ENCODE data around the gene SLC35G3. TPM values are rescaled to one million over a fixed set of nuclear protein-coding genes. Genes with fewer than 3 reads are reported as not detected.
"Not testable (repeated sequence)": the region's sequence is repeated elsewhere in the genome, so short reads cannot be mapped to it uniquely, and the experiment has no call there.

Gene SLC35G3
- total RNA-seq, 1 donor from 2014 or later: not detected

DNA sequence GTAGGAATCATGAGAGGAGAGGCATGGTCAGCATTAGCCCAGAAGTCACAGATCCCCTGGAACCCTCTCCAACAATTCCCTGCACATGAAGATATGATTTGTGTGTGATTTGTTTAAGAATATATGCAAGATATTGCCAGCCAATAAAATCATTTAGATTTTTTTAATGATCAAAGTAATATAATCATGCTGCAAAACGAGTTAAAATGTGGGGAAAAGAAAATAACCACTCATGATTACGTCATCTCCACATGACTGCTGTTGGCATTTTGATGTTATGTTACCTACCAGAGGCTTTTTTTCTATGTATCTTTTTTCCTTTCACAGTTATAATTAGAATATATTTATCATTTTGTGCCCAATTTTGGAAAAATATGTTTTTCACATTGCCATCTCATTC lies 22.4 kb downstream of the SLC35G3 start:
- ATAC-seq (ENCODE audit: poor library complexity): no peak
- intact Hi-C loops (cut with DNase I): loop anchor here (2.0 to 5.0 kb wide), 3 partner anchors 69 to 575 kb away; partner anchors contain the start of gene SLFN12L
- no peak for DNase-seq

DNA sequence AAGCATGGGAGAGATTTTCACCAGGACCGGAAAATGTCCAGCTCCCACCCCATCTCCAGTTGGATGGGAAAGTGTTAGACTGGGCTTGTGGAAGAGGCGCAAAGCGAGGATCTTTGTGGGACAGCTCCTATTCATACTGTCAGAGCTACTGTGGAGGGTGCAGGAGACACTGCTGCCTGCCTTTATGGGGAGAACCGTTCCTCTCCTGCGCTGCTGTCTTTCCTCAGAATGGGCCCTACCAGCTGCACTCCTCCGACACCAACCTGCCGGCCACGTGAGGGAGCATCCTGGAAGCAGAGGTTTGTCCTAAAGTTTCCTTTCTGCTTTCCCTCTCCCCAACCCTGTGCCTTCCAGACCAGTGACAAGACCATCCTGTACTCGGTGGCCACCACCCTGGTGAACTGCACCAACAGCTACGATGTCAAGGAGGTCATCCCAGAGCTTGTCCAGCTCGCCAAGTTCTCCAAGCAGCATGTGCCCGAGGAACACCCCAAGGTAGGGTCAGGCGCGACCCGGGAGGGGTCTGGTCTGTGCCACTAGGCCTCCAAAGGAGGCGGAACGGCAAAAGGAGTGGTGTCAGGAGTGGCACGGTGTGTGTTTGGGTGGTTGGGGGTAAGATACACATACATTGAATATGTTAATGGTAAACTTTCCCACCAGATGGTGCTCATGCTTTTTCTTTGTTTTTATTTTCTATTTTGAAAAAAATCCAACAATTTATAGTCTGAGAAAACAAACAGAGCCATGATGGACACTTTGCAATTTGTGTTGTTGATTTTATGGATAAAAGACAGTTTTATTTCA lies 23.0 kb downstream of the SLC35G3 start:
- DNase-seq (no peak), ATAC-seq (ENCODE audit: poor library complexity) (no peak)
- intact Hi-C loops (cut with DNase I): loop anchor here (5.0 kb wide), 2 partner anchors 366 to 576 kb away; partner anchors contain the start of gene SLFN12L

DNA sequence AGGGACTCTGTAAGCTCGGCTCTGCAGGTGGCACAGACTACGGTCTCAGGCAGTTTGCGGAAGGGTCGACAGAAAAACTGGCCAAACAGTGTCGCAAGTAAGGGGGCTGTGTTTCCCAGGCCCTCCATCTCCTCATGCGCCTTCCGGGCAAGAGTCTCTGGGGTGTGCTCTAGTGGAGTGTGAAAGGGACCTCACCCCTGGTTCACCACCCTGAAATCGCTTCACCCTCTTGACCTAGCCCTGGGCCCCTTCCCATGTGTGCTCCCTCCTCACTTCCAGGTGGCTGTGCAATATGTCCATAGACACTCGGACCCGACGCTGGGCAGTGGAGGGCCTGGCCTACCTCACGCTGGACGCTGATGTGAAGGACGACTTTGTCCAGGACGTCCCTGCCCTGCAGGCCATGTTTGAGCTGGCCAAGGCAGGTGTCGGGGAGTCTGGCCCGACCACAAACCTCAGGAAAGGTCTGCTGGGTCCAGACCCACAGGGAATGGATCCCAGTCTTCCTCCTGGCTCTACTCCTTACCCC lies 24.3 kb downstream of the SLC35G3 start:
- DNase-seq (no peak), ATAC-seq (ENCODE audit: poor library complexity) (no peak)
- intact Hi-C loops (cut with DNase I): loop anchor here (5.0 kb wide), 2 partner anchors 367 to 577 kb away; partner anchors contain the start of gene SLFN12L

DNA sequence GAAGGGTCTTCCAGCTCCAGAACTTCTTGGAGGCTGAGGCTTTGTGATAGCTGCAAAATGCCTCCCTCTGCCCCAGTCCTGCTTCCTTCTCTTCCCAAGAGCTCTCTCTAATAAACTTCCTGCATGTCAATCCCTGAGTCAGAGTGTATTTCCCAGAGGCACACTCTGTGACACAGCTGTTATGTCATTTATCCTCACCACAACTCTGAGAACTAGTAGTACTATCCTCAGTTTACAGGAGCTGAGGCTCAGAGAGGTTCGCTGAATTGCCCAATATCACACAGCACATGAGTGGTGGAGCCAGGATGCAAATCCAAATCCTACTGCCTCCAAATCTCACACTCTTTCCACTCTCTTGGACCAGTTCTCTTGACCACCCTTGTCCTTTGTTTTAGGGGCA lies 26.5 kb downstream of the SLC35G3 start:
- intact Hi-C loops (cut with DNase I): no loop called here
- ATAC-seq (ENCODE audit: poor library complexity) (no peak), DNase-seq (no peak)

DNA sequence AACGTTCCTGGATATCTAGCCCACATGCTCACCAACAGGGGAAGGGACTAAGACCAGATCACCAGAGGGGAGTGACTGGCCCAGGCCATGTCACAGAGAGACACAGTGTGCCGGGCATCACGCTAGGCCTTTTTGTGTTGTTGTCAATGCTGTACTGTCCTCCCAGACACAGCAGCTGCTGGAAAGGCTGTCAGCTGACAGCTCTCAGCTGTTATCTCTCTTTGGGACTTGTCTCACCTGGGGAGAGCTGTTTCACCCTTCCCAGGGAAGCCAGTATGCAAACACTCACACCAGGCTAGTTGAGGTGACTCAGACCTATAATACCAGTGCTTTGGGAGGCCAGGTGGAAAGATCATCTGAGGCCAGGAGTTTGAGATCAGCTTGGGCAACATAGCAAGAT lies 27.1 kb downstream of the SLC35G3 start:
- DNase-seq: no peak
- no peak for ATAC-seq (ENCODE audit: poor library complexity)
- intact Hi-C loops (cut with DNase I): no loop called here

DNA sequence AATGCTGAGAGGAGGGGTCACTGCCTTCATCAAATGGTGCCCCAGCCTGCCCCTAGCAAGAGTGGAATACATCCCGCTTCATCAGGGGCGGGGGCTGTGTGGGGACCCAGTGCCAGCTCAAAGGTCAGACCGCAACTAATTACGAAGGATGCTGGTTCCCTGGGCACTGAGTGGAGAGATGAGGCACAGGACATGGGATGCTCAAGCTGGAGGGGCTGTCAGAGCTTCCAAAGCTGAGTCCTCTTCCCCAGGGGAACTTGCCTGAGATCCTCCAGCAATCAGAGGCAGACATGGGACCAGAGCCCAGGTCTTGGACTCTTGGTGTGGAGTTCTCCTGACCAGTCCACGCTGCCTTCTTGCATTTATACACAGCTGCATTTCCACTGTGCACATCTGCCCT lies 27.7 kb downstream of the SLC35G3 start:
- DNase-seq: no peak
- intact Hi-C loops (cut with DNase I): no loop called here
- ATAC-seq (ENCODE audit: poor library complexity): no peak

DNA sequence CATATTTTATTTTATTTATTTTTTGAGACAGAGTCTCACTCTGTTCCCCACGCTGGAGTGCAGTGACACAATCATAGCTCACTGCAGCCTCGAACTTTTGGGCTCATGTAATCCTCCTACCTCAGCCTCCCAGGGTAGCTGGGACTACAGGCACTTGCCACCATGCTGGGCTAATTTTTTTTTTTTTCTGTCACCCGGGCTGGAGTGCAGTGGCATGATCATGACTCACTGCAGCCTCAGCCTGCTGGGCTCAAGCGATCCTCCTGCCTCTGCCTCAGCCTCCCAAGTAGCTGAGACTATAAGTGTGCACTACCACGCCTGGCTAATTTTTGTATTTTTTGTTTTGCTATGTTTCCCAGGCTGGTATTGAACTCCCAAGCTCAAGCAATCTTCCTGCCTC lies 29.5 kb downstream of the SLC35G3 start:
- ATAC-seq (ENCODE audit: poor library complexity): no peak
- intact Hi-C loops (cut with DNase I): no loop called here

DNA sequence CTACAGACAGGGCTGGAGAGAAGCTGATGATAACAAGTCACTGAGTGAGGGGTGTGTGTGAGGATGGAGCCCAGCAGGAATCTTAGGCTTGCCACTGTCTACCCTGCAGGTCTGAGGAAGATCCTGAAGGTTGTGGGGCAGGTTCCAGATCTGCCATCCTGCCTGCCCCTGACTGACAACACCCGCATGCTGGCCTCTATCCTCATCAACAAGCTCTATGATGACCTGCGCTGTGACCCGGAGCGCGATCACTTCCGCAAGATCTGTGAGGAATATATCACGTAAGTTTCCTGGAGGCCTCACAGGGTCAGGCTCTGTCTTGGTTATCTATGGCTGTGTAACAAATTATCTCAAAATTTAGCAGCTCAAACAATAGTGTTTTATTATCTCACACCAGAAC lies 30.3 kb downstream of the SLC35G3 start:
- intact Hi-C loops (cut with DNase I): no loop called here

More for the DNA sequence above, 29.5 kb downstream of the SLC35G3 start:
- no peak for DNase-seq

DNA sequence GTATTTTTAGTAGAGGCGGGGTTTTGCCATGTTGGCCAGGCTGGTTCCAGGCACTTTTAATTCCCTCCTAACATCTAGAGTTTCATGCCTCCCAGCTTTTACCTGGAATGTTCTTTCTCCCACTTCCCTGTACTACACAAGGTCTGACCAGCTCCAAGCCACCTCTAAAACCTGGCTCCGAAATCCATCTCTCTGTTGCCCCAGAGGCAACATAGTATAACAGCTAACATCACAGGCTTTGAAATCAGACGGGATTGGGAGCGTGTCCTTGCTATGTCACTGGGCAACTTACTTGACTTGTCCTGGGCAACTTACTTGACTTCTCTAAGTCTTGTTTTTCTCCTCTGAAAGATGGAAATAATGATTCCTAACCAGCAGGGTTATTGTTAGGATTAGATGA lies 31.4 kb downstream of the SLC35G3 start:
- DNase-seq: no peak
- no peak for ATAC-seq (ENCODE audit: poor library complexity)
- intact Hi-C loops (cut with DNase I): no loop called here

More for the DNA sequence above, 30.3 kb downstream of the SLC35G3 start:
- no peak for ATAC-seq (ENCODE audit: poor library complexity)
- DNase-seq: no peak

DNA sequence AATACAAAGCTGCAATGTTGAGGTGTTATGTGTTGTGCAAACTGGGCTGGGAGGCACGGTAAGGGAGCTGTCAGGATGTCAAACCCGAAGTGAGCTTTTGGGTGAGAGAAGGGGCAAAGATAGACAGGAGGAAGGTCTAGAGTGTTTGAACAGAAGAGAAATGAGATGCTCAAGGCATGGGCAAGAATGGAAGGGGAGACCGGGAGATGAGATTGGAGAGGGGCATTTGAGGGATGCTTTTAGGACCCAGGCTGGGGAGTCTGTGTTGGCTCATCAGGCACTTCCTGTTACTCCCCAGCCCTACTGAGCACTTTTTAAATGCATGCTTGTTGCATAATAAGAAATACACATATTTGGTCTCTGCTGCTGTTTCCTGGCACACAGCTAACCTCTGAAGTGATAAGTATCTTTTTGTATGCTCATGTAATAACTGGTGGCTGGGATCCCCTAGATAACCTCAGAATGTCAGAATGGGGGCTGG lies 32.9 kb downstream of the SLC35G3 start:
- intact Hi-C loops (cut with DNase I): no loop called here
- ATAC-seq (ENCODE audit: poor library complexity) (no peak), DNase-seq (no peak)

DNA sequence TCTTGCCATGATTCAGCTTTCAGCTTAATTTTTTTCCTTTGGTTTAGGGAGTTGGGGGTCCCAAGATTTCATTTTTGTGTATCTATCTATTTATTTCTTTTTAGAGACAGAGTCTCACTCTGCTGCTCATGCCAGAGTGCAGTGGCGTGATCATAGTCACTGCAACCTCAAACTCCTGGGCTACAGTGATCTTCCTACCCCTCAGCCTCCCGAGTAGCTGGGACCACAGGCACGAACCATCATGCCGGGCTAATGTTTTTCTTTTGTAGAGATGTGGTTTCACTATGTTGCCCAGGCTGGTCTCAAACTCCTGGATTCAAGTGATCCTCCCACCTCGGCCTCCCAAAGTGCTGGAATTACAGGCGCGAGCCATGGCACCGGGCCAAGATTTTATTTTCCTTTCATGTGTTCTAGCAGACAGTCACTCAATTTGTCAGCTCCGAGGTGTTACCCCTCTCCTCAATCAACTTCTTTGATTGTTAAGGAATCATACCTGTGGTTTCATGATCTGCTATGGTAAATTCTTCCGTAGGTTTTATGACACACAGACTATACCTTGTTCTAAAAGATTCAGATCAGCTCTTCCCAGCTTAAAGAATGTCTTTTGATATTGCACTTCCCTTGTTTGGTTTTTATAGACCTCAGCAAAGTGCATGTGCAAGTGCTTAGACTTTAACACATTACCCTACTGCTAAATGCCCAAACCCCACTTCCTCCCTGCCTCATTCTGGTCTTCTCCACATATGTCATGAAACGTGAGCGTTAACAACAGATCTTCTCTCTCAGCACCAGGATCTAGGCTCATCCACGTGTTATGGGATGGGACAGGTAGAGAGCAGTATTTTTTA lies 33.6 kb downstream of the SLC35G3 start:
- no peak for ATAC-seq (ENCODE audit: poor library complexity)
- DNase-seq: no peak
- intact Hi-C loops (cut with DNase I): no loop called here

DNA sequence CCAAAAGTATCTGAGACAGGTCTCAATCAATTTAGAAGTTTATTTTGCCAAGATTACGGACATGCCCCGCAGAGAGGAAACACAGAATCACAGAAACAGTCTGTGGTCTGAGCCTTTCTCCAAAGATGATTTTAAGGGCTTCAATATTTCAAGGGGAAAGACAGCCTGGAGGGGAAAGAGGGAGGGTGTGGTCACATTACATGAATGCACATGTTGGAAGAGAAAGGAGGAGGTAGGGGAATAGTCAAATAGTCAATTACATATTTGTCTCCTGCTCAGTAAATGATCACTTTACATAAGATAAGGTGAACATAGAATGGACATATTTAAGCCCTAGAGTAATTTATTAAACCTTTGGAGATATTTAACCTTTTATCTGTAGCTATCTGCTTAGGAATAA lies 34.3 kb downstream of the SLC35G3 start:
- intact Hi-C loops (cut with DNase I): no loop called here
- no peak for ATAC-seq (ENCODE audit: poor library complexity)
- DNase-seq: no peak

DNA sequence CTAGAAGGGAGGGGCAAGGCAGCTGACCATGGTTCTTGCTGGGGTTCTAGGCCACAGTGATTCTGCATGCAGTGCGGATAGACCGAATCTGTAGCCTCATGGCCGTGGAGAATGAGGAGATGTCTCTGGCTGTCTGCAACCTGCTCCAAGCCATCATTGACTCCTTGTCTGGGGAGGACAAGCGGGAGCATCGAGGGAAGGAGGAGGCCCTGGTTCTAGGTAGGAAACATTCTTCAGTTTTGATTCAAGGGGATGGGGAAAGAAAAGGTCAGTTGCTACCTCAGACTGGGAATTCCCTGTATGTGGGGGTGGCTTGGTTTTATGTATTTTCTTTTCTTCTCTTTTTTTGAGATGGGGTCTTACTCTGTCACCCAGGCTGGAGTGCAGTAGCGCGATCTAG lies 38.9 kb downstream of the SLC35G3 start:
- intact Hi-C loops (cut with DNase I): no loop called here
- ATAC-seq (ENCODE audit: poor library complexity): no peak
- no peak for DNase-seq

DNA sequence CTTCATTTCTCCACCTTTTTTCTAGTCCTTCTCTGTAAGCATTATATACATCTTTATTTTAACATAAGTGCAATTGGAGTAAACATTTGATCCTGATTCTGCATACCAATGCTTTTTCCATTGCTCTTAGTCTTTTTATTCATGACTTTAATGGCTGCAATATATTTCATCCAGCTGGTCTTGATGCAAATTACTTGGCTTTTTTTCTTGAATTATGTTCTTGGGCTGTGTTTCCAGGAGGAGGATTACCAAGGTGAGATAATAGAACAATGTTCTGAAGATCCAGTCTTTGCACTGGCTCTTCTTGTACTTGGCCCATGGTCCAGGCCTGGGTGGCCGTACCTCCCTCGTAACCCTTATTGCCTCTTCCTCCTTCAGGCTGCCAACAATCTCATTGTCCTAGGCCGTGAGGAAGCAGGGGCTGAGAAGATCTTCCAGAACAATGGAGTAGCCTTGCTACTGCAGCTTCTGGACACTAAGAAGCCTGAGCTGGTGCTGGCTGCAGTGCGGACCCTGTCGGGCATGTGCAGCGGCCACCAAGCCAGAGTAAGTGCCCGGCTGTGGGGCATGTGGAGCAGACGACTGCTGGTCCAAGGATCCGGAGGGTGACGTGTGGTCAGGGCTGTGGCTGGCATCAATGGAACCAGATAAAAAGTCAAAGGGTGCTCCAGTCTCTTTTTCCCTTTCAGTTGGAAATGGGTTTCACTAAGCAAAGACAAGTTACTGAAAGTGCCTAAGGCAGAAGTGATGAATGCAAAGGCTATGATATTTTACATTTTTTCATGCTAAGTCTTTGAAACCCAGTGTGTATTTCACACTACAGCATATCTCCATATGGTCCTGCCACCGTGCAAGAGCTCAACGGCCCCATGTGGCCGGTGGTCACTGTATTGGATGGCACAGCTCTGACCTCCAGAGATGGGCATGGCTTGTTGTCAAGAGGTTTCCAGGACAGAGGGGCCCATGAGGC lies 39.7 kb downstream of the SLC35G3 start:
- intact Hi-C loops (cut with DNase I): no loop called here

DNA sequence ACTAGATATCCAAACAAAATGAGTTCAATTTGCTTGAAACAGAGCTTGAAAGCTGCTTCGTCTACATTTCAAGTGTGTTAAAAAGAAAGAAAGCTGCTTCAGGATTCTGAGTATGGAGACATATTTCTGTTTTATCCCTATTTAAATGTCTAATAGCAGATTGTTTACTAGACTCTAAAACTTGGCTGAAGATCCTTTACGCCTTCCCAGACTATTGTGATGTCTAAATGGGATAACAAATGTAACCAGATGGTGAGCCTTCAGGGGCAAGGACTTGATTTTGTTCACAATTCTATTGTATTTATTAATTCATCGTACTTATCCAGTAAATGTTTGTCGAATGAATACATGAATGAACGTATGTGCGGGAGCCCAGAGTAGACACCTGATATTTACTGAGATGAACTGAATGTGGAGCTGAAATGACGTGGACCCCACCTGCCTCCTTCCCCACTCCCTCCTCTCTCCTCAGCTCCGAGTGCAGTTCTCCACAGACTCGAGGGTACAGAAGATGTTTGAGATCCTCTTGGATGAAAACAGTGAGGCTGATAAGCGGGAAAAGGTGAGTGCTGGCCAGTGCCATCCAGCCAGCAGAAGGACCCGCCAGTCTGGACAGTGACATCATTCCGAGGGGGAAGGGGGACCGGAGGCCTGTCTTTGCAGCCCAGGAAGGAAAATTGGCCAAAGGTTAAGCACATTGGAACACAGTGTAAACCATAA lies 41.6 kb downstream of the SLC35G3 start:
- no peak for DNase-seq
- intact Hi-C loops (cut with DNase I): no loop called here
- ATAC-seq (ENCODE audit: poor library complexity): no peak

More for the DNA sequence above, 39.7 kb downstream of the SLC35G3 start:
- no peak for ATAC-seq (ENCODE audit: poor library complexity)
- no peak for DNase-seq

DNA sequence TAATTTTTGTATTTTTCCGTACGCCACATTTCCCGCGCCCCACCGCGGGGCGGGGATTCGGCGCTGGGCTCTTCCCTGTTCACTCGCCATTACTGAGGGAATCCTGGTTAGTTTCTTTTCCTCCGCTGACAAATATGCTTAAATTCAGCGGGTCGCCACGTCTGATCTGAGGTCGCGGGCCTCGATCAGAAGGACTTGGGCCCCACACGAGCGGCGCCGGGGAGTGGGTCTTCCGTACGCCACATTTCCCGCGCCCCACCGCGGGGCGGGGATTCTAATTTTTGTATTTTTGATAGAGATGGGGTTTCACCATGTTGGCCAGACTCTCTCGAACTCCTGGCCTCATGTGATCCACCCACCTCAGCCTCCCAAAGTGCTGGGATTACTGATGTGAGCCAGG lies 43.1 kb downstream of the SLC35G3 start:
- intact Hi-C loops (cut with DNase I); ATAC-seq (ENCODE audit: poor library complexity): not testable (repeated sequence)

DNA sequence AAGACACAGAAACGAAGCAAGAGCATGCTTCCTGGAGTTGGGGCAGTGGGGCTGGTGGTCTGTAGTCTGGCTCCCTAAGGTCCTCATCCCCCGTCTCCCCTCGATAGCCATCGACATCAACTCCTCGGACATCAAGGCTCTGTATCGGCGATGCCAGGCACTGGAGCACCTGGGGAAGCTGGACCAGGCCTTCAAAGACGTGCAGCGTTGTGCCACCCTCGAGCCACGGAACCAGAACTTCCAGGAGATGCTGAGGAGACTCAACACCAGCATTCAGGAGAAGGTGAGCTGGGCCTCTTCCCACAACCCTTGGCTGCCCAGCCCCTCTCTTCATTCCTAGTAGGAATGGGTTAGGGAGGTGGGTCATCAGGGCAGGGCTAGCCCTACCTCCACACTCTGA lies 44.3 kb downstream of the SLC35G3 start:
- ATAC-seq (ENCODE audit: poor library complexity) (no peak), DNase-seq (no peak)
- intact Hi-C loops (cut with DNase I): no loop called here

More for the DNA sequence above, 43.1 kb downstream of the SLC35G3 start:
- not testable (repeated sequence) for DNase-seq

DNA sequence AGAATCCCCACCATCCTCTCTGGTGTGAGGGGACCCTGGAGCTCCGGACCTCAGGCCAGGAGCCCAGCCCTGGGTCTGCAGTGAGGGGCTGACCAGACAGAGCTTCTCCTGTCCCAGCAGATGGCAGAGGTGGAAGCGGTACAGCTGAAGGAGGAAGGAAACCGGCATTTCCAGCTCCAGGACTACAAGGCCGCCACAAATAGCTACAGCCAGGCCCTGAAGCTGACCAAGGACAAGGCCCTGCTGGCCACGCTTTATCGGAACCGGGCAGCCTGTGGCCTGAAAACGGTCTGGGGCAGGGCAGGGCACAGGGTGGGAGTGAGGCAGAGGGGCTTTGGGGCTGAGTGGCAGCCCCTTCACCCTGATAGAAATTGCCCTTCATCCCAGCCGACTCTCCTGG lies 46.0 kb downstream of the SLC35G3 start:
- peak; percentile 22 for ATAC-seq (ENCODE audit: poor library complexity)
- no peak for DNase-seq
- intact Hi-C loops (cut with DNase I): no loop called here
